SU-DHL-6 (cell line): ENCODE data around the gene ALDH3A2.
"Not testable (repeated sequence)": the region's sequence is repeated elsewhere in the genome, so short reads cannot be mapped to it uniquely, and the experiment has no call there.

Experiments
- H2AFZ ChIP-seq: fragments of 200-600 bp; sonication (generic); 2 replicates; pipeline ENCODE4 v1.6.1; 2014; ENCODE audit warnings: low read depth, mild to moderate bottlenecking, moderate library complexity, mixed read lengths, antibody characterized with exemption, low read length; ENCODE audit not compliant: severe bottlenecking
- H3F3A ChIP-seq: fragments of 200-600 bp; shearing (Covaris generic); 2 replicates; pipeline ENCODE4 v1.6.0; 2016; ENCODE audit warnings: antibody characterized with exemption, mild to moderate bottlenecking; ENCODE audit not compliant: insufficient read depth
- H3K27ac ChIP-seq: fragments of 200-600 bp; sonication (generic); 2 replicates; pipeline ENCODE4 v1.5.1; 2016; ENCODE audit warnings: low read depth, mild to moderate bottlenecking, low read length, moderate library complexity, mixed read lengths
- H3K27me3 ChIP-seq: fragments of 200-600 bp; sonication (generic), shearing (Covaris generic); 2 replicates; pipeline ENCODE4 v1.6.0; 2014; ENCODE audit warnings: mild to moderate bottlenecking, low read length
- H3K36me3 ChIP-seq: fragments of 200-600 bp; sonication (generic); 2 replicates; pipeline ENCODE4 v1.6.1; 2014; ENCODE audit warnings: mild to moderate bottlenecking, low read length, mixed read lengths
- H3K4me2 ChIP-seq: fragments of 300-600, 200-600 bp; shearing (Covaris generic), sonication (generic); 2 replicates; pipeline ENCODE4 v1.6.0; 2014; ENCODE audit warnings: low read length, low read depth, mild to moderate bottlenecking; ENCODE audit not compliant: poor library complexity, severe bottlenecking
- H3K4me3 ChIP-seq: fragments of 200-600 bp; sonication (generic); 2 replicates; pipeline ENCODE4 v1.5.1; 2014; ENCODE audit warnings: antibody characterized with exemption, low read length, mild to moderate bottlenecking, mixed read lengths; ENCODE audit not compliant: insufficient read depth, poor library complexity, severe bottlenecking
- H3K79me2 ChIP-seq: fragments of 200-600 bp; sonication (generic); 2 replicates; pipeline ENCODE4 v1.6.1; 2014; ENCODE audit warnings: mild to moderate bottlenecking, low read length, moderate library complexity; ENCODE audit not compliant: insufficient read depth
- H3K9ac ChIP-seq: fragments of 200-600 bp; sonication (generic); 2 replicates; pipeline ENCODE4 v1.7.0; 2014; ENCODE audit warnings: mild to moderate bottlenecking, low read length
- H3K9me2 ChIP-seq: fragments of 200-600 bp; sonication (generic); replicated peaks from 2 replicates; pipeline ENCODE4 v1.6.1; 2014; ENCODE audit warnings: low read length; ENCODE audit not compliant: insufficient read depth
- H3K9me3 ChIP-seq: fragments of 200-600 bp; sonication (generic); 2 replicates; pipeline ENCODE4 v1.6.1; 2014; ENCODE audit warnings: low read length, mixed read lengths; ENCODE audit not compliant: insufficient read depth
- H4K20me1 ChIP-seq: fragments of 200-600 bp; sonication (generic); 2 replicates; pipeline ENCODE4 v1.6.1; 2014; ENCODE audit warnings: low read depth, mild to moderate bottlenecking, antibody characterized with exemption, low read length, moderate library complexity, mixed read lengths
- CTCF ChIP-seq: fragments of 200-600 bp; sonication (generic); IDR thresholded peaks from one replicate; pipeline ENCODE4 v1.5.1; 2017; ENCODE audit warnings: antibody characterized with exemption, mild to moderate bottlenecking, low read length, moderate library complexity; ENCODE audit not compliant: insufficient read depth, poor library complexity, severe bottlenecking
- EZH2phosphoT487 ChIP-seq: fragments of 200-600 bp; sonication (generic), shearing (Covaris generic); conservative IDR thresholded peaks from 2 replicates; pipeline ENCODE4 v1.6.1; 2018; ENCODE audit warnings: mild to moderate bottlenecking, antibody characterized with exemption, low read length, moderate library complexity, mixed read lengths

ALDH3A2 gene

DNA sequence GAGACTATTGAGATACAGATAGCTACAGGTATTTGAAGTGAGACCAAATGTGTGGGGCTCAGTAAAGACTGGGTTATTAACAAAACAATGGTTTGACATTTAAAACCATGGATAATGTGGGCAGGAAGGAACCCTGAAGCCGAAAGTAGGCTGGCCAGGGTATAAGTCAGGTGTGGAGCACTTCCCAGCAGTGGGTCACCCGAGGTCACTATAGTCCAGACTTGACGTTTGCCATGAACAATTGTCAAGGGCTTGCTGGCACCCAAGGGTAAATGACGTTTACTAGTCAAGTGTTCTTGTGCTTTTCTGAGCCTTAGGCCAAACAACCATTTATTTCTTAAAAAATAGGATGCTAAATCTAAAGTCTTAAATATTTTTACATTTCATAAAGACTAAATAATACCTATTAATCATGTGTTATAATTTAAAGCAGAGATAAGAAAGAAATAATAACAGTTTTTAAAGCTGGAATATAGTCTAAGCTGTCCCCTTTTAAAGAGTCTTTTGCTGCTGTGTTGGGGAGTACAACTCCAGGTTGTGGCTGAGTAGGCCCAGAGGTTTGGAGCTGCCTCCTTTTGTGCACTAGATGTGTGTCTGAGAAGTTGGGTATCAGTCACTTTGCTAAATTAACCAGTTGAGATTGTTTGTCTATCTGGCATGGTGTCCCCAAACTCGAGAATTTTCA lies 15.7 kb downstream of the ALDH3A2 start:
- Histone ChIP-seq H2AFZ (no peak overlapping the region), H3K4me2 (no peak overlapping the region), H3K27ac (no peak overlapping the region), H3F3A (no peaks in the 10 kb centered on the region), H3K4me3 (no peak overlapping the region), H3K9me3 (no peaks in the 10 kb centered on the region), H3K79me2 (no peaks in the 10 kb centered on the region), H4K20me1 (no peaks in the 10 kb centered on the region), H3K36me3 (0 out of 2 replicates have a peak, but pooled peaks cover 4% of the 10 kb centered on the region), H3K9me2 (no peaks in the 10 kb centered on the region), H3K27me3 (no peaks in the 10 kb centered on the region), H3K9ac (no peak overlapping the region)
- TF ChIP-seq EZH2phosphoT487, result no peak
- no peak for TF ChIP-seq CTCF

DNA sequence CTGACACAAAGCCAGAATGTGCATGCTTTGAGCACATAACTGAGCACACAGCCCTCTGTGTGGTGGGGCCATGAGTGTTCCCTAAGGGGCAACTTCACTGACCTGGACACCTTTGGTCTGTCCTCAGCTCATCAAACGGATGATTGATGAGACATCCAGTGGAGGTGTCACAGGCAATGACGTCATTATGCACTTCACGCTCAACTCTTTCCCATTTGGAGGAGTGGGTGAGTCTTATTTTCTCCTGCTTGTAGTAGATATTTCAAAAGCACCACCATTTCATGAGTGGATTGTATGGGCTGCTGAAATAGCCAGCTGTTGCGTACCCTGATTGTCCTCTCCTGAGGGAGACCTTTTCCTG lies 16.2 kb downstream of the ALDH3A2 start:
- H3K79me2 ChIP-seq, result no peaks in the 10 kb centered on the region
- 0 out of 2 replicates have a peak, but pooled peaks cover 4% of the 10 kb centered on the region for H3K36me3 ChIP-seq
- no peak overlapping the region for H3K27ac ChIP-seq
- no peak overlapping the region for H3K4me3 ChIP-seq
- no peaks in the 10 kb centered on the region for H3K27me3 ChIP-seq
- no peak overlapping the region for H2AFZ ChIP-seq
- H3F3A ChIP-seq, result no peaks in the 10 kb centered on the region
- no peak overlapping the region for H3K4me2 ChIP-seq
- no peak overlapping the region for H3K9ac ChIP-seq
- H3K9me2 ChIP-seq, result no peaks in the 10 kb centered on the region
- H3K9me3 ChIP-seq, result no peaks in the 10 kb centered on the region
- no peaks in the 10 kb centered on the region for H4K20me1 ChIP-seq
- no peak for TF ChIP-seq EZH2phosphoT487
- TF ChIP-seq CTCF, result no peak

DNA sequence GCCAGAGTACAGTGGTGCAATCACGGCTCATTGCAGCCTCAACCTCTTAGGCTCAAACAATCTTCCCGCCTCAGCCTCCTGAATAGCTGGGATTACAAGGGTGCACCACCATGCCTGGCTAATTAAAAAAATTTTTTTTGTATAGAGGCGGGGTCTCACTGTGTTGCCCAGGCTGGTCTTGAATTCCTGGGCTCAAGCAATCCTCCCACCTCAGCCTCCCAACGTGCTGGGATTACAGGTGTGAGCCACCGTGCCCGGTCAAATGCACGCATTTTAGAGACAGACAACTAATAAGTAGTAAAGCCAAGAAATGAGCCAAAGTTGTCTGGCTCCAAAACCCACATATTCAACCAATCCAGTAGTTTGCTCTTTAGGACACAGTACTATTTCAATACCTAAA lies 21.1 kb downstream of the ALDH3A2 start:
- H3K36me3 ChIP-seq, H3K79me2 ChIP-seq, H3K4me3 ChIP-seq, H3K4me2 ChIP-seq, H3F3A ChIP-seq, H3K27ac ChIP-seq, H4K20me1 ChIP-seq, H2AFZ ChIP-seq, H3K9ac ChIP-seq, H3K27me3 ChIP-seq, H3K9me3 ChIP-seq, H3K9me2 ChIP-seq: not testable (repeated sequence)

DNA sequence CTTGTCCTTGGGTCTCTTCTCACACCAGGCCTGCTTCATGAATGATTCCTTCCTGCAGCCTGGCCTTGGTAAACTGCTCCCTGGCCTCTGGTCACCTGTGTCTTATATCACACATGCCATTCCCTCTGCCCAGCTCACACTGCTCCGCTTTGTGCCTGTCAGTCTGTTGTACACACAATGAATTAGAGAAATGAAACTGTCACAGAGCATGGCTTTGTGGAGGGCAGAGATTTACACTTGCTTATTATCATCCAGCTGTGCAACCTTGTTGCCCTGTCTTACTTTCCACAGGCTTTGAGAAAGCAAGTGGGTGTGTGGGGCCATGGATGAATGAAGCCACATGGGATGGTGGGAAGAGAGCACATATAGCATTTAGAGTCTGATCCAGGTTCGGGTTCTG lies 22.4 kb downstream of the ALDH3A2 start:
- H3K36me3 ChIP-seq, result 0 out of 2 replicates have a peak, but pooled peaks cover 4% of the 10 kb centered on the region
- H3F3A ChIP-seq, result no peaks in the 10 kb centered on the region

More for the DNA sequence above, 22.4 kb downstream of the ALDH3A2 start:
- no peak overlapping the region for H2AFZ ChIP-seq
- H3K4me2 ChIP-seq, result no peak overlapping the region
- H3K27me3 ChIP-seq, result no peaks in the 10 kb centered on the region
- no peaks in the 10 kb centered on the region for H4K20me1 ChIP-seq
- H3K9me2 ChIP-seq, result no peaks in the 10 kb centered on the region
- H3K79me2 ChIP-seq, result no peaks in the 10 kb centered on the region
- TF ChIP-seq CTCF (no peak), EZH2phosphoT487 (no peak)
- H3K4me3 ChIP-seq, result no peak overlapping the region
- no peaks in the 10 kb centered on the region for H3K9me3 ChIP-seq
- no peak overlapping the region for H3K9ac ChIP-seq
- no peak overlapping the region for H3K27ac ChIP-seq
